Hematopoietic multipotent progenitor cell treated with erythropoietin and hydrocortisone succinate and interleukin-3 and kit ligand, for 15 days (in vitro differentiated cells): ENCODE results near the gene C1GALT1.
A peak's percentile ranks its signal among the peaks of the same experiment; 100 is the strongest.
"Not testable (repeated sequence)": the region's sequence is repeated elsewhere in the genome, so short reads cannot be mapped to it uniquely, and the experiment has no call there.

ENCODE experiments used
- DNase-seq: peaks from one replicate; pipeline ENCODE4 v3.0.0-alpha.2; 2015; ENCODE audit warnings: low spot score

The C1GALT1 gene

DNA sequence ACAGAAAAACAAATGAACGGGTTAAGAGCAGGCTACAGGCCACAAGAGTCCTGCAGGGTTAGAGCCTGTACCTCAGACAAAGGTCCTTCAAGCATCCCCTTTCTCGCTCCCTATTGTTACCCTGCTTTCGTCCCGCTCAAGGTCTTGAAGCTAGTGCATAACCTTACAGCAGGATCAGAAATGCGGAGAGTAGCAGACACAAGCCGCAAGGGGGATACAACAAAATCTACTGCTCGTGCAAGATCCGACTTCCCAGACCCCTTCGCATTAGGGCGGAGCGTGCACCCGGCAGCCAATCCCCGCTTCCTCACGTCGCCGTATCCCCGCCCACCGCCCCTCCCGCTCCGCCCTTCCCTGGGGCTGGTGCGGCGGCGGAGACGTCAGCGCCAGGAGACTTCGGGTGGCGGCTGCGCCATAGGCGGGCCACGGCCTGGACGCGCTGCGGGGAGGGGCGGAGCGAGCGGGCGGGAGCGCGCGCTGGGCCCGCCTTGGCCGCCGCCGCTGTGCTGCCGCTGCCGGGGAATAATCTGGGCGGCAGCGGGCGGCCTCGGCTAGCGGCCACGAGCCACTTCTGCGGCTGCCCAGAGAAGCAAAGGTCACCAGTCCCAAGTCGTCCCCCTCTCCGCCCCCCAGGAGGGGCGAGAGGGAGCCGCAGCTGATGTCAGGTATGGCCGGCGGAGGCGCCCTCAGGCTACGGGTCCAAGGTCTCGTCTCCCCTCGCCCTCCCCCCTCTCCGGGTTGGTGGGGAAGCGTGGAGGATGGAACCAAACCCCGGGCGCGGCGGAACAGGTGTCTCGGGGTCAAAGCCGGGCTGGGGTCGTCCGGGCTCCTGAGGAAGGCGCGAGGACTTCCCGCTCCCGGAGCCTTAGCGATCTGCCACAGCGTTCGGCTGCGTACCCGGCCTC, at the start of gene C1GALT1:
Gene C1GALT1, plus strand, starts transcription at position 389 of the 905 bp plus-strand sequence. CDS start 51,776 bp downstream, outside the sequence.
- peak; percentile 97 for DNase-seq

DNA sequence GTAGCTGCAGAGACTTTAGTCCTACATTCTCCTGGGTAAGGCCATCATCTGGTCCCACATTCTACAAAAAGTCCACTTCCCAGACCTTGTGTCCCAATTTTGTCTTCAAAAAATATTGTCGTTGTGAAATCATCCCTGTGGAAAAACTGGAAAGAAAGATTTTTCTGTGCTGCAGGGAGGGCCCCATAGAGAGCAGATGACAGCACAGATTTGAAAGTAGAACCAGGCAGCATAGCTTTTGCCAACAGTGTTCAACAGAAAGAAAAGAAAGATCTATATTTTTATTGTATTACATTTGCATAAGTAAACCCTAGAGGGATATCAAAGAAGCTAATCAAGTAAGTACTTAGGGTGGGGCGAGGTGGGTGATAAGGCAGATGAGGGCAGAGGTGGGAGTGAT, 48.3 kb upstream of the C1GALT1 start:
- no peak for DNase-seq

DNA sequence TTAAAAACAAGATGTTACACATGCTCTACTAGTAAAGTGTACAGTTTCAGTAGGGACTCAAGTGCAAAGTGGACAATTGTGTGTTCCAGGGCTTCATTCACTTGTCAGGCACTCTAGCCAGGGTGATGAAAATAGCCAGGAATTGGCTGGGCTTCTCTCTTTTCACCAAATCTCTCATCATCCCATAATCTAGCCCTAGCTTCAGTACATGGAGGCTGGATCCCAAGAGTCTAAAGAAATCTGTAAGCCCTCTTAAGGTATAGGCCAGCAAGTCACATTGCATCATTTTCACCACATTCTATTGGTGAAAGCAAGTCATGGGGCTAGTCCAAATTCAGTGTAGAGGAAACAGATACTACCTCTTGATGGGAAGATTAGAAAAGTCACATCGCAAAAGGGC, 47.3 kb upstream of the C1GALT1 start:
- DNase-seq, result no peak

DNA sequence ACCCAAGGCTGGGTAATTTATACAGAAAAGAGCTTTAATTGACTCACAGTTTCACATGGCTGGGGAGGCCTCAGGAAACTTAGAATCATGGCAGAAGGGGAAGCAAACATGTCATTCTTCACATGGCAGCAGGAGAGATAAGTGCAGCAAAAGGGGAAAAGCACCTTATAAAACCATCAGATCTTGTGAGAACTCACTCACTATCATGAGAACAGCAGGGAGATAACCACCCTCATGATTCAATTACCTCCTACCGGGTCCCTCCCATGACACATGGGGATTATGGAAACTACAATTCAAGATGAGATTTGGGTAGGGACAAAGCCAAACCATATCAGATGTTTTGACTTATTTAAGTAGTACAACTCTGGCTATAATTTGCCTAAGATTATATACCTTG, 46.4 kb upstream of the C1GALT1 start:
- DNase-seq, result not testable (repeated sequence)

DNA sequence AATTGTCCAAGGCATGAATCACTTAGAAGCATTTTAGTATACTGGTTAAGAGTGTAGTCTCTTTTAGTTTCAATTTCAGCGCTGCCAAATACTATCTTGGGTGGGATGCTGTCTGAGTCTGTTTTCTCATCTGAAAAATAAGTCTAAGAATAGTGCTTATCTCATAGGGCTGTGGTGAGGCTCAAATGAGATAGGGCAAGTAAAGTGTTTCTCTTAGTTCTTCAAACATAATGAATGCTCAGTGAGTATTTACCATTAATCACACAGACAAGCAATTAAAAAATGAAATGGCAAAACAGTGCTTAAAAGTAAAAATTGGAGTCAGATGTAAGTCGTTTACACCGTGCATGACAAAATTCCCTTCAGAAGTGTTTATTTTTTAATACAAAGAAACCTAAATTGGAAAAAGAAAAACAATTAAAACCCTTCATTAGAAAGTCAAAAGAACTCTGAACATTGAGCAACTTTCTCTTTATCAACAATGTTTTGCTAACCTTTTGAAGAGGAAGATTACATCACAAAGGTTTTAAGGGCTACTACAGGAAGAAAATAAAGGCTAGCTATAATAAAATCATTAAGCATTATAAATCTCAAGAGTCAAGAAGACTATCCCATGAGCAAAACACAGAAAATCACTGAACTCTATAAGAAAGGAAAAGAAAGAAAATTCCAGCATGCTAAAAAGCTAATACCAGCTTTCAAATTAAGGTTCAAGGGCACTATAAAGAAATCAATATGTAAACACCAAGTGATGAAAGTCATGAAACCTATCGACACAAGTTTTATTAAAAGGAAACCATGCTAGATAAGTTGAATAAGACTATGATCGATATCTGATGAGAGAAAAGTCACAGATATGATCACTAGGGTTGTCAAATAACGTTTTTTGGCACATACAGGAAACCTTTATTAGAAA, 45.6 kb upstream of the C1GALT1 start:
- peak; percentile 47 for DNase-seq

DNA sequence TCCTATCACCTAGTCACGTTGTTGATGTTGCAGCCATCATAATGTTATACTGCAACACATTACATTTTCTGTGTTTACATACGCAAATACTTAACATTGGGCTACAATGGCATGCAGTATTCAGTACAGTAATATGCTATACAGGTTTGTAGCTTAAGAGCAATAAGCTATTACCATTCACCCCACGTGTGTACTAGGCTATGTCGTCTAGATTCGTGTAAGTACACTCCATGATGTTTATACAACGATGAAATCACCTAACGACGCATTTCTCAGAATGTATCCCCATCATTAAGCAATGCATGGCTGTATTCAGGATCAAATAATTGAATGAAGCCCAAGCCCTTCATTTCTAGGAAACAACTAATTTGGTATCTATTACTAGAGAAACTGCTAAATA, 43.4 kb upstream of the C1GALT1 start:
- DNase-seq, result no peak

DNA sequence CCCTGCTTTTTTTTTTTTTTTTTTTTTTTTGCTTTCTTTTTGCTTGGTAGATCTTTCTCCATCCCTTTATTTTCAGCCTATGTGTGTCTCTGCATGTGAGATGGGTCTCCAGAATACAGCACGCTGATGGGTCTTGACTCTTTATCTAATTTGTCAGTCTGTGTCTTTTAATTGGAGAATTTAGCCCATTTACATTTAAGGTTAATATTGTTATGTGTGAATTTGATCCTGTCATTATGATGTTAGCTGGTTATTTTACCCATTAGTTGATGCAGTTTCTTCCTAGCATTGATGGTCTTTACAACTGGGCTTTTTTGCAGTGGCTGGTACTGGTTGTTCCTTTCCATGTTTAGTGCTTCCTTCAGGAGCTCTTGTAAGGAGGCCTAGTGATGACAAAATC, 38.9 kb upstream of the C1GALT1 start:
- not testable (repeated sequence) for DNase-seq

DNA sequence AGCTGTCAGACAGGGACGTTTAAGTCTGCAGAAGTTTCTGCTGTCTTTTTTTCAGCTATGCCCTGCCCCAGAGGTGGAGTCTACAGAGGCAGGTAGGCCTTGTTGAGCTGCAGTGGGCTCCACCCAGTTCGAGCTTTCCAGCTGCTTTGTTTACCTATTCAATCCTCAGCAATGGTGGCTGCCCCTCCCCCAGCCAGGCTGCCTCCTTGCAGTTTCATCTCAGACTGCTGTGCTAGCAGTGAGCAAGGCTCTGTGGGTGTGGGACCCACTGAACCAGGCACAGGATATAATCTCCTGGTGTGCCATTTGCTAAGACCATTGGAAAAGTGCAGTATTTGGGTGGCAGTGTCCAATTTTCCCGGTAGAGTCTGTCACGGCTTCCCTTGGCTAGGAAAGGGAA, 37.2 kb upstream of the C1GALT1 start:
- DNase-seq, result not testable (repeated sequence)

DNA sequence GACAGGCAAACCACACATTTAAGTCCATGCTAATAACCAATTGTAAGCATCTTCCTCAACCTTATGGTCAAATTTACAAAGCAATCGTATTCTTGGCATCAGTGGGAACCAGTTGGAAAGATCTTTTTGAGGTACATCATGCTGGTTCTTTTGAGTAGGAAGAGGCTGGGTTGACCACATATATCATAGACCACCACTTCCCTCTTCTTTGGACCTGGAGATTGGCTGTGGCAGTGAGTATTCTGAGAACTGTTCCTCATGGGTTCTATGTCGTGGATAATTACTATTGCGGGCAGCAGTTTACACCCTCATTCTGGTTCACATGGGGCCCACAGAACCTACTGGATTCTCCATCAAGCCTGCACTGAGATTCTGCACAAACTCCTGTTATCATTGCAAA, 35.5 kb upstream of the C1GALT1 start:
- DNase-seq, result no peak

DNA sequence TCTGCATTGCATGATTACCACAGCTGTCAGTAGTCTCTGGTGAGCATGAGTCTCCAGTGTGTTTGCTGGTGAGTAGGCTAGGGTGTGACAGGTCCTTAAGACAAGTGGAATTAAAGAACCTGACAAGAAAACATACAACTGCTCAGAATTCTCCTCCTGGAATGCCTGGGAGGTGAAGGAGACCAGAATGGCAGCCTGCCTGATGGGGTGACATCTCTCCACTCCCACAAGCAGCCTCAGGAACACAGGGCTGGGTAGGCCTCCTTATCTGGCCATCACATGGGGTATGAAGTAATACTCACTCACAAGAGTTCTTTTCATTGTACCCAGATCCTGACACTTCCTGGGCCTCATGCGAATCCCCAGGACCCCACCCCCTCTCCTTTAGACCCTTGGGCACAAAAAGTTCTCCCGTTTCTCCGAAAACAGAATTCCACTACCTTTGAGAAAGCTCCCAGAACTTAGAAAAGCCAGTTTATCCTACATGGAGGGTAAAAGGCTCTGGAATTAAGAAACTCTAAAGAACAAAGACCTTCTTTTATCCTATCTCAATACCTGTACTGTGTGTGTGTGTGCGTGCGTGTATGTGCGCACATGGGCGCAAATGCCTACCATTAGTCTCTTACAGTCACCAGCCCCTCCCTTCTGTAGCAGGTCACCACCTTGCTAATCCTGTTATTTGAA, 33.4 kb upstream of the C1GALT1 start:
- peak; percentile 56 for DNase-seq

DNA sequence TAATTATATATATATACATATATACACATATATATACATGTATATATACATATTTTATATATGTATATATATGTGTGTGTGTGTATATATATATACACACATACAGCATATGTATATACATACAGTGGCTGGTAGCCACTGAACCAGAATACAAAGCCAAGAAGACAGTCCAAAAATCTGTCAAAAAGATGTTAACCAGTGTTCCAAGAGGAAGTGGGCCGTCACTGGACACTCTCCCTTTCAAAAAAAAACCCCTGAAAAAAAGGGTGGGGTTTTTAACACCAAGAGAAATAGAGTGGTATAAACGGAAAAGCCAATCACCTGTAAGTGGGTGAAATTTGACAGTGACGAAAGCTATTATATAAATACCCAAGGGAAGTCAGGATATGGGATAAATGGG, 31.1 kb upstream of the C1GALT1 start:
- no peak for DNase-seq

DNA sequence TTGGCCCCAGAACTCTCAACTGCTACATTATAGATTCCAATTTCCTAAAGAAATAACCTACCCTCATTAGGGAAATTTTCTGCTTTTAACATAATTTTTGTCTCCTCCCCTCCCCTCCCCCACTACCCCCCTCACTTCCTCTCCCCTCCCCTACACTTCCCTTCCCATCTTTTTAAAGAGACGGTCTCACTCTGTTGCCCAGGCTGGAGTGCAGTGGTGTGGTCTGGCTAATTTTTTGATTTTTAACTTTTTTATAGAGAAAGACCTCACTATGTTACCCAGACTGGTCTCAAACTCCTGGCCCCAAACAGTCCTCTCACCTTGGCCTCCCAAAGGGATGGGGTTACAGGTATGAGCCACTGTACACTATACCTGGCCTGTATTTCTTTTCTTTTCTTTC, 30.5 kb upstream of the C1GALT1 start:
- DNase-seq, result no peak

DNA sequence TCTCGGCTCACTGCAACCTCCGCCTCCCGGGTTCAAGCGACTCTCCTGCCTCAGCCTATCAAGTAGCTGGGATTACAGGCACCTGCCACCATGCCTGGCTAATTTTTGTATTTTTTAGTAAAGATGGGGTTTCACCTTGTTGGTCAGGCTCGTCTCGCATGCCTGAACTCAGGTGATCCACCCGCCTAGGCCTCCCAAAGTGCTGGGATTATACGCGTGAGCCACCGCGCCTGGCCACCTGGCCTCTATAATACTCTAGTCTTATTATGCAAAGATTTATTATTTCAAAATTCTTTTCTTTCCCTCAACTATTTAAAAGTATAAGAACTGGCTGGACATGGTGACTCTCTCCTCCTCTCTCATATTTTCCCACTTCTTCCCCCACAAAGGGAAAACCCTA, 30.0 kb upstream of the C1GALT1 start:
- no peak for DNase-seq

DNA sequence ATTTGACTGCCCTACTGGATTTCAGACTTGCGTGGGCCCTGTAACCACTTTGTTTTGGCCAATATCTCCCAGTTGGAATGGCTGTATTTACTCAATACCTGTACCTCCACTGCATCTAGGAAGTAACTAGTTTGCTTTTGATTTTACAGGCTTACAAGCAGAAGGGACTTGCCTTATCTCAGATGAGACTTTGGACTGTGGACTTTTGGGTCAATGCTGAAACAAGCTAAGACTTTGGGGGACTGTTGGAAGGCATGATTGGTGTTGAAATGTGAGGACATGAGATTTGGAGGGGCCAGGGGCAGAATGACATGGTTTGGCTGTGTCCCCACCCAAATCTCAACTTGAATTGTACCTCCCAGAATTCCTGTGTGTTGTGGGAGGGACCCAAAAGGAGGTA, 28.0 kb upstream of the C1GALT1 start:
- not testable (repeated sequence) for DNase-seq

DNA sequence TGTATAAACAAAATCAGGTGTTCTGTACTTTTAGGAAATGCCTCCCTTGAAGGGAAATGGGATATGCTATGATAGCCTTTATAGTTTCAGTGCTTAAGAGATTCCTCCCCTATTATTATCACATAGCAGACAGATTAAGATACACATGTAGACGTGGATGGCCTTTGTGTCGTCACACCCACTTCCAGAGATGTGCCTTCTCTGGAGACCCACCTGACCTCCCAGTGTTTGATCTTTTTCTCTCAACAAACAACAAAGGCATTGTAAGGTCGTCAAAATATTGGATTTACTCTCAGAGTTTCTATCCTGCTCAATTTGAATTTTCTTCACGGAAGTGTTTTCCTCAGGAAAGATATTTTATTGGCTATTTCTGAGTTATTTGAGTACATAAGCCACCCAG, 25.7 kb upstream of the C1GALT1 start:
- DNase-seq, result no peak

DNA sequence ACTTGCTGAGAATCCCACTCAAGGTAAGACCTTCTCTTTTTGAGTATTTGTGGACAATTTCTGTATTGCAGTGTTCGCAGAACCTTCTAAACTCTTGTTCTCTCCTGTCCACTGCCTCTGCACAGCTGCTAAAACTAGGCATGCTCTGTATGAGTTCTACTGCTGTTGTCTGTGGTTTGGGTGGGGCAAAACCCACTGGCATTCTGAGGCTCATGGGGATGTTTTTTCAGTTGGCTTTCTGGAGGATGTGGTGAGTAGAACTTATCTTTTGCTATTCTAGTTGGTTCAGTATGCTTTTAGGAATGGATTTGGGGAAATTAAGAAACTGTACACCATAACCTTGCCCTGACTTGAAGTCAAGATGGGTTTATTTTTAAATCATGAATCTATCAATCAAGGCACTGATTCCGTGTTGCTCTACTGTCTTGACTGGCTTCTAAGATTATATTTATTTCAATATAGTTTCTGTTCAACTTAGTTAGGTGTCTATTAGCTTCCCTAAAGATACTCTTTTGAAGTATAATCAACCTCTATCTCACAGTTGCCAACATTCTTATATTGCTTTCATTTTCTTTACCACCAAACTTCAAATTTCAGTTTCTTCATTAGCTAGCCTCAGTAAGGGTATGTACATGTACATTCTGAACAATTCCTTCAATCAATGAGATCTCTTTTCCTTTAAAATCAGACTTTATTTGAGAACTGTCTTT, 25.0 kb upstream of the C1GALT1 start:
- DNase-seq, result no peak

DNA sequence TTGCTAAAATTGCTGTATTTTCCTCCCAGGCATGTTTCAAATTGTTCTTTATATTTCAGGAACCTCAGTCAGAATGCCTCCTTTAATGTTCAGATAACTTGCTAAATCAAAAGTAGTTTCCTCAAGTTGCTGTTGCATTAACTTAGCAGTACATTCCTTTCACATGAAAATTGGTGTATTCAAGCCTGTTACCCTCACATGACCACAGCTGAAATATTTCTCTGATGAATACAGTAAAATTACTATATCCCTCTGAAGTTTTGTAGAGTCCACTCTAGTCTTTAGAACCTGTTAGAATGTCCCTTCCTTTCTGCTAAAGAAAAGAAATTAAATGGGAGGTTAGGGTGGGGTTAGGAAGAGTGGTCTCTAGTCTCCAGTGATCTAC, 24.5 kb upstream of the C1GALT1 start:
- DNase-seq, result no peak

DNA sequence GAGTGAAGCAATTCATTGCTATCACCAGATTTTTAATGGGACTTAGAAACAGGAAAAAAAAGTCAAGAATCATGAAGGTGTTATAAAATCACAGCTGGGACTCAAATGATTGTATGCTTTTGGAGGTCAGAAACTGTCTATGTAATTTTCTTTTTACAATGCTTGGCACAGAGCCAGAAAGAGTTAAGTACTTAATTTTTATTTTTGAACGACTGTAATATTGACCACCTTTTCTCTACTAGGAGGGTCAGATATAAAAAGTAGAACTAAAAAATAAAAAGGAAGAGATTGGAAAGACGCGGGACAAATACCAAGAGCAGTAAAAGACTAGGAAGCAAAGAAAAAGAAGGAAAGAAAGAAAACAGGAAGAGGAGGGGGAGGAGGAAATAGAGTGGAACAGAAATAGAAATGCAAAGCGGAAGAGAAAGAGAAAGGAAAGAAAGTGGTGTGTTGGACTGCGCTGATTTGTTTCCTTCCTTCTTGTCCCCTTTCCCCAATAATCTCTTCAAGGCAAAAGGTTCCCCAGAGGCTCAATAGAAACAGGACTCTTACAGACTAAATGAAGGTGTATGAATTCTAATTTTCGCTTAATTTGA, 23.2 kb upstream of the C1GALT1 start:
- no peak for DNase-seq

DNA sequence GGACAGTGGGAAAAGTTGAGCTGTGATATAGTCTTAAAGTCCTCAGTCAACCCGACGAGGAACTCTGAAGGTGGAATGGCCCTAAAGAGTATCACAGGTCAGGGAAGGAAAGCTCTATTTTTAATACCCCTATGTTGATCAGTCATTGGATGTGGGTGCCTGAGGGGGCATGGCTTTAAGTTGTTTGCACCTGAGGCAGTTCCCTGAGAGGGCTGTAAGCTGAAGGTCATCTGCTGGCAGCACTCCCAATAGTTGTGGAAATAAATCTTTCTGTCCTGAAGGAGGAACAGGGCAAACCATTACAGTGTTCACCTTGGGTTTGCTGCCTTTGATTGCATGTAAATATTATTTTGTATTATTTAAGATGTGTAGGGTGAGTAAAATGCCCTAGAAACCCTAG, 17.8 kb upstream of the C1GALT1 start:
- DNase-seq, result no peak

DNA sequence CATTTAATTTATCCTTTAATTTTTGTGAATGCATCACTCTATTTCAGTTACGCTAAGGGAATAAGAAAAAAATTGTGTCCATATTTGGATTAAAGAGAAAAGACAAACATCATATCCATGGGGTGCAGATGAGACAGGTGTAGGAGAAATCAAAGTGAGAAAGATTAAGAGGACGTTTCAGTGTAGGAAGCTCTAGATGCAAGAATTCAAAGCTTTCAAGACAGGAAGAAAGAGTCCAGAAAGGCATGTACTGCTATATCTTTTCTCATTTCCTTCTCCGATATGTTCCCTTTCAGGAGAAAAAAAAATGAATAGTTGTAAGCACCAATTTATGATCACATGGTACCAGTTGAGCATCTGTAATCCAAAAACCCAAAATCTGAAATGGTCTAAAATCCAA, 17.0 kb upstream of the C1GALT1 start:
- DNase-seq, result no peak

DNA sequence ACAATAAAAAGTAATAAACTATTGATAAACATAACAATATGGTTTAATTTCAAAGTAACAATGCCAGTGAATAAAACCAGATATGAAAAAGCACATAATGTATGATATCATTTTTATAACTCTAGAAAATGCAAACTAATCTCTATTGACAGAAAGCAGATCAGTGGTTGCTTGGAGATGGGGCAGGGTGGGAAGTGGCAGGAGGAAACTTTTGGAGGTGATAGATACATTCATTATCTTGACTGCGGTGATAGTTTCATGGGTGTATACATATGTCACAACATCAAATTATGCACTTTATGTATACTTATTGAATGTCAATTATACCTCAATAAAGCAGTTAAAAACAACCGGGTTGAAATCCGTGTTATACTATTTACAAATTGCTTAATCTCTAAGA, 16.0 kb upstream of the C1GALT1 start:
- no peak for DNase-seq
